Inferior parietal cortex (tissue), 1 donor: ENCODE measurements around the gene DCUN1D2.
"Not testable (repeated sequence)": the region's sequence is repeated elsewhere in the genome, so short reads cannot be mapped to it uniquely, and the experiment has no call there.

Source experiments
- DNase-seq: peaks from one replicate; pipeline ENCODE4 v3.0.0-alpha.2; 2016; ENCODE audit errors: extremely low spot score

The DCUN1D2 gene

GRCh38 chr13:113465300-113465699 is 25.2 kb downstream of the DCUN1D2 start:
- no peak for DNase-seq

- no peak for DNase-seq
Measured at GRCh38 chr13:113464476-113464875, 26.0 kb downstream of the DCUN1D2 start.

GRCh38 chr13:113461022-113461751 is 29.3 kb downstream of the DCUN1D2 start:
- no peak for DNase-seq

- no peak for DNase-seq
Measured at GRCh38 chr13:113460599-113460998, 29.9 kb downstream of the DCUN1D2 start.

- DNase-seq: no peak
Measured at GRCh38 chr13:113460064-113460555, 30.4 kb downstream of the DCUN1D2 start.

GRCh38 chr13:113458253-113459065 is 32.1 kb downstream of the DCUN1D2 start:
- DNase-seq: no peak

- DNase-seq: no peak
Measured at GRCh38 chr13:113457510-113457909, 33.0 kb downstream of the DCUN1D2 start.

GRCh38 chr13:113456116-113456702 is 34.3 kb downstream of the DCUN1D2 start:
- DNase-seq: no peak

- DNase-seq: no peak
Measured at GRCh38 chr13:113455384-113455783, 35.1 kb downstream of the DCUN1D2 start.

- no peak for DNase-seq
Measured at GRCh38 chr13:113454936-113455335, 35.6 kb downstream of the DCUN1D2 start.

GRCh38 chr13:113452942-113453901 is 37.3 kb downstream of the DCUN1D2 start, which contains the start of gene ADPRHL1:
Gene ADPRHL1 (minus strand): TSS chr13:113453488. CDS start chr13:113453437, 51 bp downstream.
- no peak for DNase-seq

- DNase-seq: no peak
Measured at GRCh38 chr13:113452466-113452865, 38.0 kb downstream of the DCUN1D2 start.

GRCh38 chr13:113451951-113452421 is 38.5 kb downstream of the DCUN1D2 start:
- DNase-seq: no peak

GRCh38 chr13:113450861-113451620 is 39.5 kb downstream of the DCUN1D2 start:
- not testable (repeated sequence) for DNase-seq

- DNase-seq: not testable (repeated sequence)
Measured at GRCh38 chr13:113450348-113450744, 40.2 kb downstream of the DCUN1D2 start.

- DNase-seq: no peak
Measured at GRCh38 chr13:113449693-113450347, 40.7 kb downstream of the DCUN1D2 start.

GRCh38 chr13:113448885-113449692 is 41.4 kb downstream of the DCUN1D2 start:
- no peak for DNase-seq

GRCh38 chr13:113448545-113448884 is 42.0 kb downstream of the DCUN1D2 start:
- no peak for DNase-seq

- DNase-seq: no peak
Measured at GRCh38 chr13:113447596-113447995, 42.9 kb downstream of the DCUN1D2 start.
